Prostate gland (tissue), 2 donors: Measurements from ENCODE around the gene CFAP46. TPM values are rescaled to one million over a fixed set of nuclear protein-coding genes. Genes with fewer than 3 reads are reported as not detected.

Experiments used
- DNase-seq: peaks from one replicate; pipeline ENCODE4 v3.0.0-alpha.2; 2019; ENCODE audit warnings: low spot score
- H3K27ac ChIP-seq, 2 donors: fragments of 200-600 bp; sonication (generic); 2 replicates each; pipeline ENCODE4 v1.5.1; 2017 to 2019
- H3K27me3 ChIP-seq: fragments of 200-600 bp; sonication (generic); replicated peaks from 2 replicates; pipeline ENCODE4 v1.5.1; 2019; ENCODE audit not compliant: insufficient read depth
- H3K36me3 ChIP-seq, 2 donors: fragments of 200-600 bp; sonication (generic); 1 replicate in 1 of 2; 2 replicates in 1 of 2; pipeline versions ENCODE4 v1.5.1 to v1.8.1; 2017 to 2019
- H3K4me1 ChIP-seq: fragments of 200-600 bp; sonication (generic); replicated peaks from 2 replicates; pipeline ENCODE4 v1.5.1; 2019
- H3K4me3 ChIP-seq, 2 donors: fragments of 200-600 bp; sonication (generic); 2 replicates each; pipeline ENCODE4 v1.5.1; 2017 to 2019
- H3K9me3 ChIP-seq: fragments of 200-600 bp; sonication (generic); 2 replicates; pipeline ENCODE4 v1.5.1; 2017
- CTCF ChIP-seq, 4 experiments: fragments of 200-600 bp in 2 of 4; fragments of 450-650 bp in 2 of 4; sonication (generic) in 2 of 4; IDR thresholded peaks; 1 replicate in 3 of 4; 2 replicates in 1 of 4; pipeline ENCODE4 v1.5.1; 2016 to 2019; ENCODE audit warnings: antibody characterized with exemption in 4 of 4, mild to moderate bottlenecking in 2 of 4, moderate library complexity in 2 of 4
- POLR2A ChIP-seq: fragments of 450-650 bp; IDR thresholded peaks from one replicate; pipeline ENCODE4 v1.6.1; 2016; ENCODE audit warnings: antibody characterized with exemption, mild to moderate bottlenecking
- POLR2AphosphoS5 ChIP-seq: sonication (generic); formaldehyde crosslinking; IDR thresholded peaks from one replicate; pipeline ENCODE4 v1.6.1; 2017; ENCODE audit warnings: antibody characterized with exemption
- WGBS: methylation state at CpG from one replicate; pipeline ENCODE4 v1.1.5; 2018; 5-methylcytosine and 5-hydroxymethylcytosine counted together
- intact Hi-C: fragments of 100-400 bp; cut with DNase I; formaldehyde crosslinking; loops from one replicate; pipeline ENCODE4 v1.14.2; 2022
- total RNA-seq, 2 donors: library from RNA; depleted of rRNA; stranded (reverse); fragments of >200 nt; gene quantifications; one replicate each; pipeline ENCODE4 v1.1.0, GENCODE V29; 2016

Gene CFAP46
- total RNA-seq, 2 donors from 2014 or later: 1.4 to 9.3 TPM

DNA sequence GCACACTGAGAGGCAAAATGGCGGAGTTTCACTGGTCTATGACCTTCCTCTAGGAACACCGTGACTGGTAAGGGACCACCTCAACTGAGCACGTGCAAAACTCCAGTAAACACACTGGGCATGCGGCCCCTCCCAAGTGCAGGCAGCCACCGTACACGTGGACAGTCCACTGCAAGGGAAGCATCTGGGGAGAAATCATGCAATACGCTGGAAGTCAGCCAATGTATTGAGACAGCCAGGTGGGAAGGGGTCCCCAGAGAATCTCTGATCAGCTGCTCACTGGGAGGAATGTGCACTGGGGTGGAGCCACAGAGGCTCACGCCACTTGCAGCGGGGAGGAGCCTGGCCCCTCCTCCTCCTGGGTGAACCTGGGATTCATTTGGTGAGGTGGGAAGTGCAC is 49.3 kb downstream of the CFAP46 start:
- Histone ChIP-seq H3K9me3 (no peaks in the 10 kb centered on the region), H3K4me3 (no peak overlapping the region), H3K4me1 (no peaks in the 10 kb centered on the region), H3K27me3 (peaks cover 5% of the 10 kb centered on the region), H3K27ac (no peak overlapping the region), H3K36me3 (no peaks in the 10 kb centered on the region)
- intact Hi-C loops: no loop called here
- TF ChIP-seq POLR2AphosphoS5: no peak
- TF ChIP-seq CTCF (IDR thresholded peaks at IDR 0.05): no peak
- TF ChIP-seq POLR2A: no peak
- no peak for DNase-seq
- WGBS: 49% methylated on average over 9 of the region's 9 CpGs

DNA sequence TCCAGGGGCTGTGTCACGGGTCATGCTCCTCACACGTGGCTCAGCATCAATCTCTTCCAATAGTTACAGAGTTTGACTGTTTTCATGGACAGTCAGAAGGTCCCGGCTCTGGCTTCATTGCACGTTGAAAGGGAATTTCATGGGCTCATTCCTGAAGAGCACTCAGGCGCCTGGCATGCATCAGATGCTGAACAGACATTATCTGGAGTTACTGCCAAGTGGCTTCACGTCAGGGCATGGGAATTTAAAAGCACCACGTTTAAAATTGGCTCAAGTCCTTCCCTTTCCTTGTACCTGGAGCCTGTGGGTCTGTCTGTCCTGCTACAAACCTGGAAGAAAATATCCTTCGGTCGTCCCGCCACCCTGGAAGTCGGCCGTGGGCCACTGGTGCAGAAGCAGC is 50.4 kb downstream of the CFAP46 start:
- no peak for DNase-seq
- H3K27ac ChIP-seq: no peak overlapping the region
- no peak overlapping the region for H3K4me3 ChIP-seq
- H3K27me3 ChIP-seq: peaks cover 5% of the 10 kb centered on the region
- intact Hi-C loops: no loop called here
- TF ChIP-seq CTCF (IDR thresholded peaks at IDR 0.05) (no peak), POLR2A (no peak), POLR2AphosphoS5 (no peak)
- H3K9me3 ChIP-seq: no peaks in the 10 kb centered on the region
- H3K36me3 ChIP-seq: no peaks in the 10 kb centered on the region
- no peaks in the 10 kb centered on the region for H3K4me1 ChIP-seq
- whole genome bisulfite sequencing: 38% methylated on average over 12 of the region's 12 CpGs

GRCh38 chr10:132891368-132891767 is 51.0 kb downstream of the CFAP46 start:
- Histone ChIP-seq H3K9me3 (no peaks in the 10 kb centered on the region), H3K27me3 (peaks cover 5% of the 10 kb centered on the region), H3K4me3 (no peak overlapping the region), H3K4me1 (no peaks in the 10 kb centered on the region), H3K36me3 (no peaks in the 10 kb centered on the region), H3K27ac (no peak overlapping the region)
- intact Hi-C loops: no loop called here
- WGBS: 80% methylated on average over 6 of the region's 6 CpGs
- TF ChIP-seq POLR2AphosphoS5: no peak
- TF ChIP-seq CTCF (IDR thresholded peaks at IDR 0.05): no peak
- no peak for TF ChIP-seq POLR2A
- DNase-seq: no peak

GRCh38 chr10:132890301-132890700 is 52.1 kb downstream of the CFAP46 start:
- H3K4me1 ChIP-seq: no peaks in the 10 kb centered on the region
- intact Hi-C loops: no loop called here
- 80% methylated on average over 9 of the region's 9 CpGs for WGBS
- H3K36me3 ChIP-seq: no peaks in the 10 kb centered on the region
- H3K27me3 ChIP-seq: peaks cover 5% of the 10 kb centered on the region
- TF ChIP-seq CTCF (IDR thresholded peaks at IDR 0.05): no peak
- H3K9me3 ChIP-seq: no peaks in the 10 kb centered on the region
- H3K27ac ChIP-seq: no peak overlapping the region
- DNase-seq: no peak
- H3K4me3 ChIP-seq: no peak overlapping the region

GRCh38 chr10:132889556-132889955 is 52.8 kb downstream of the CFAP46 start:
- Histone ChIP-seq H3K36me3 (no peaks in the 10 kb centered on the region), H3K4me1 (no peaks in the 10 kb centered on the region), H3K27me3 (peaks cover 5% of the 10 kb centered on the region), H3K9me3 (no peaks in the 10 kb centered on the region), H3K4me3 (no peak overlapping the region), H3K27ac (no peak overlapping the region)
- 55% methylated on average over 16 of the region's 16 CpGs for WGBS
- intact Hi-C loops: no loop called here
- TF ChIP-seq POLR2A (no peak), POLR2AphosphoS5 (no peak), CTCF (IDR thresholded peaks at IDR 0.05) (no peak)
- no peak for DNase-seq
